Stimulated activated CD4-positive, alpha-beta T cell treated with anti-CD3 and anti-CD28 coated beads, TNF-alpha, amount 100 ng/mL, for 24 hours (primary cell): ENCODE results near the gene PRKRA.
"Not testable (repeated sequence)": the region's sequence is repeated elsewhere in the genome, so short reads cannot be mapped to it uniquely, and the experiment has no call there.

ENCODE experiments used
- DNase-seq, 3 experiments: peaks; one replicate each; pipeline ENCODE4 v3.0.0-alpha.2; 2020; ENCODE audit warnings: low read depth in 3 of 3

PRKRA gene

GRCh38 chr2:178450774-178451525 lies at the start of gene PRKRA, which contains the start of gene PJVK:
PRKRA (minus strand) TSS chr2:178451175; CDS start chr2:178451030, 145 bp downstream.
PJVK (plus strand) TSS chr2:178451378; CDS start chr2:178453410, 2,032 bp downstream.
- peak; percentile 89 to 95 (median 90) for DNase-seq

GRCh38 chr2:178499640-178500039 lies 48.7 kb upstream of the PRKRA start:
- DNase-seq: no peak

- DNase-seq: no peak
These were observed 47.2 kb upstream of the PRKRA start for GRCh38 chr2:178498137-178498536.

GRCh38 chr2:178496049-178496448 lies 45.1 kb upstream of the PRKRA start:
- no peak for DNase-seq

- no peak for DNase-seq
These were observed 40.6 kb upstream of the PRKRA start for GRCh38 chr2:178491612-178492011.

- DNase-seq: no peak
These were observed 34.4 kb upstream of the PRKRA start for GRCh38 chr2:178485356-178485755.

GRCh38 chr2:178484245-178485041 lies 33.5 kb upstream of the PRKRA start:
- no peak for DNase-seq

- DNase-seq: no peak
These were observed 31.5 kb upstream of the PRKRA start for GRCh38 chr2:178482437-178482836.

- DNase-seq: peak; percentile 42 to 80 (median 61)
These were observed 29.5 kb upstream of the PRKRA start, which contains the start of gene PLEKHA3 for GRCh38 chr2:178480227-178481181. PLEKHA3 (plus strand) TSS chr2:178480457; CDS start chr2:178480870, 413 bp downstream.

- no peak for DNase-seq
These were observed 28.8 kb upstream of the PRKRA start for GRCh38 chr2:178479758-178480226.

GRCh38 chr2:178479275-178479616 lies 28.3 kb upstream of the PRKRA start:
- DNase-seq: no peak

- peak; percentile 60 to 75 (median 62) for DNase-seq
These were observed 27.7 kb upstream of the PRKRA start, which contains the start of gene FKBP7 for GRCh38 chr2:178478439-178479274. FKBP7 (minus strand) TSS chr2:178478600; CDS start chr2:178478499, 101 bp downstream.

GRCh38 chr2:178478130-178478438 lies 27.1 kb upstream of the PRKRA start:
- no peak for DNase-seq

GRCh38 chr2:178477443-178478129 lies 26.6 kb upstream of the PRKRA start:
- DNase-seq: no peak

- DNase-seq: no peak
These were observed 25.5 kb upstream of the PRKRA start for GRCh38 chr2:178476477-178476876.

- no peak for DNase-seq
These were observed 23.6 kb upstream of the PRKRA start for GRCh38 chr2:178474560-178474959.

- DNase-seq: no peak
These were observed 23.0 kb upstream of the PRKRA start for GRCh38 chr2:178473931-178474330.

GRCh38 chr2:178473373-178473772 lies 22.4 kb upstream of the PRKRA start:
- DNase-seq: no peak

GRCh38 chr2:178471313-178471712 lies 20.3 kb upstream of the PRKRA start:
- DNase-seq: not testable (repeated sequence)

- no peak for DNase-seq
These were observed 18.4 kb upstream of the PRKRA start for GRCh38 chr2:178469219-178469849.
